ENCODE measurements around the gene PTEN.

GRCh38 chr10:87841186-87841585 is 22.2 kb upstream of the PTEN start:
- no peak for TF ChIP-seq EZH2 (IDR thresholded peaks at IDR 0.05; ENCODE audit: borderline replicate concordance, low read length)
- TF ChIP-seq, protein P1, sequence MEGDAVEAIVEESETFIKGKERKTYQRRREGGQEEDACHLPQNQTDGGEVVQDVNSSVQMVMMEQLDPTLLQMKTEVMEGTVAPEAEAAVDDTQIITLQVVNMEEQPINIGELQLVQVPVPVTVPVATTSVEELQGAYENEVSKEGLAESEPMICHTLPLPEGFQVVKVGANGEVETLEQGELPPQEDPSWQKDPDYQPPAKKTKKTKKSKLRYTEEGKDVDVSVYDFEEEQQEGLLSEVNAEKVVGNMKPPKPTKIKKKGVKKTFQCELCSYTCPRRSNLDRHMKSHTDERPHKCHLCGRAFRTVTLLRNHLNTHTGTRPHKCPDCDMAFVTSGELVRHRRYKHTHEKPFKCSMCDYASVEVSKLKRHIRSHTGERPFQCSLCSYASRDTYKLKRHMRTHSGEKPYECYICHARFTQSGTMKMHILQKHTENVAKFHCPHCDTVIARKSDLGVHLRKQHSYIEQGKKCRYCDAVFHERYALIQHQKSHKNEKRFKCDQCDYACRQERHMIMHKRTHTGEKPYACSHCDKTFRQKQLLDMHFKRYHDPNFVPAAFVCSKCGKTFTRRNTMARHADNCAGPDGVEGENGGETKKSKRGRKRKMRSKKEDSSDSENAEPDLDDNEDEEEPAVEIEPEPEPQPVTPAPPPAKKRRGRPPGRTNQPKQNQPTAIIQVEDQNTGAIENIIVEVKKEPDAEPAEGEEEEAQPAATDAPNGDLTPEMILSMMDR (IDR thresholded peaks at IDR 0.05; ENCODE audit: low read length): no peak

Measured in OCI-LY1 (cell line).